Measurements from ENCODE around the gene LHFPL2. TPM values are rescaled to one million over a fixed set of nuclear protein-coding genes. Genes with fewer than 3 reads are reported as not detected.

LHFPL2 gene
- total and polyA plus RNA-seq, 2 donors (not counting 1 experiment from before 2014, with no cell fraction given): 3.8 to 35.5 TPM

GRCh38 chr5:78631931-78632330, 16.6 kb downstream of the LHFPL2 start:
- H3K27me3 Mint-ChIP-seq: no peaks in the 10 kb centered on the region
- ATAC-seq (ENCODE audit: low read depth) (no peak), DNase-seq (no peak)
- H3K27ac Mint-ChIP-seq: no peak overlapping the region
- ChIA-PET CTCF (interaction anchor here (2.0 kb wide), 1 partner anchor 333 kb away, joined by 5 read pairs; no protein-coding TSS in a partner anchor), POLR2A (no interaction called here)
- no peak overlapping the region for H2AFZ ChIP-seq (ENCODE audit: insufficient read depth, low read depth, low read length, poor library complexity, severe bottlenecking)
- H3K9me3 Mint-ChIP-seq (ENCODE audit: insufficient read depth): no peaks in the 10 kb centered on the region
- H3K27ac ChIP-seq (ENCODE audit: low read length in 2 of 2): no peak overlapping the region
- no peaks in the 10 kb centered on the region for H4K20me1 ChIP-seq (ENCODE audit: control insufficient read depth, insufficient read depth, low read length, poor library complexity, severe bottlenecking)
- peaks cover 43% of the 10 kb centered on the region for H3K4me1 Mint-ChIP-seq
- H3K4me3 ChIP-seq (ENCODE audit: control extremely low read depth in 1 of 5, extremely low read depth in 1 of 5, insufficient read depth in 1 of 5, low read depth in 2 of 5, low read length in 4 of 5): no peak overlapping the region
- H3K36me3 ChIP-seq (replicated peaks in 1 of 2; ENCODE audit: control extremely low read depth in 1 of 2, control insufficient read depth in 1 of 2, extremely low read depth in 1 of 2, insufficient read depth in 2 of 2, low read length in 1 of 2): peaks cover 0 to 10% of the 10 kb centered on the region in 2 experiments
- H3K4me1 ChIP-seq (ENCODE audit: control insufficient read depth in 2 of 2, insufficient read depth in 2 of 2, low read length in 2 of 2): peaks cover 37 to 46% of the 10 kb centered on the region in 2 donors
- peaks cover 22% of the 10 kb centered on the region for H3K79me2 ChIP-seq (ENCODE audit: control insufficient read depth, insufficient read depth, low read length)
- WGBS (ENCODE audit: insufficient coverage): 80% methylated on average over 1 of the region's 2 CpGs
- no peak overlapping the region for H3K9ac ChIP-seq (ENCODE audit: low read length)
- intact Hi-C loops (cut with micrococcal nuclease): no loop called here
- no peak for TF ChIP-seq EZH2 (IDR thresholded peaks at IDR 0.05; ENCODE audit: borderline replicate concordance, insufficient read depth, low read depth, low read length, poor library complexity, severe bottlenecking)
- TF ChIP-seq, protein P1, sequence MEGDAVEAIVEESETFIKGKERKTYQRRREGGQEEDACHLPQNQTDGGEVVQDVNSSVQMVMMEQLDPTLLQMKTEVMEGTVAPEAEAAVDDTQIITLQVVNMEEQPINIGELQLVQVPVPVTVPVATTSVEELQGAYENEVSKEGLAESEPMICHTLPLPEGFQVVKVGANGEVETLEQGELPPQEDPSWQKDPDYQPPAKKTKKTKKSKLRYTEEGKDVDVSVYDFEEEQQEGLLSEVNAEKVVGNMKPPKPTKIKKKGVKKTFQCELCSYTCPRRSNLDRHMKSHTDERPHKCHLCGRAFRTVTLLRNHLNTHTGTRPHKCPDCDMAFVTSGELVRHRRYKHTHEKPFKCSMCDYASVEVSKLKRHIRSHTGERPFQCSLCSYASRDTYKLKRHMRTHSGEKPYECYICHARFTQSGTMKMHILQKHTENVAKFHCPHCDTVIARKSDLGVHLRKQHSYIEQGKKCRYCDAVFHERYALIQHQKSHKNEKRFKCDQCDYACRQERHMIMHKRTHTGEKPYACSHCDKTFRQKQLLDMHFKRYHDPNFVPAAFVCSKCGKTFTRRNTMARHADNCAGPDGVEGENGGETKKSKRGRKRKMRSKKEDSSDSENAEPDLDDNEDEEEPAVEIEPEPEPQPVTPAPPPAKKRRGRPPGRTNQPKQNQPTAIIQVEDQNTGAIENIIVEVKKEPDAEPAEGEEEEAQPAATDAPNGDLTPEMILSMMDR (IDR thresholded peaks at IDR 0.05): no peak
- no peaks in the 10 kb centered on the region for H3K27me3 ChIP-seq (replicated peaks in 1 of 4; ENCODE audit: control extremely low read depth in 1 of 4, control insufficient read depth in 3 of 4, insufficient read depth in 4 of 4, low read length in 3 of 4)
- no peak overlapping the region for H3K4me3 Mint-ChIP-seq
- no peak overlapping the region for H3K4me2 ChIP-seq (replicated peaks; ENCODE audit: low read depth, low read length, poor library complexity, severe bottlenecking)
- H3K9me3 ChIP-seq (ENCODE audit: control extremely low read depth in 1 of 3, control insufficient read depth in 2 of 3, insufficient read depth in 1 of 3, low read length in 2 of 3): no peaks in the 10 kb centered on the region

DNA sequence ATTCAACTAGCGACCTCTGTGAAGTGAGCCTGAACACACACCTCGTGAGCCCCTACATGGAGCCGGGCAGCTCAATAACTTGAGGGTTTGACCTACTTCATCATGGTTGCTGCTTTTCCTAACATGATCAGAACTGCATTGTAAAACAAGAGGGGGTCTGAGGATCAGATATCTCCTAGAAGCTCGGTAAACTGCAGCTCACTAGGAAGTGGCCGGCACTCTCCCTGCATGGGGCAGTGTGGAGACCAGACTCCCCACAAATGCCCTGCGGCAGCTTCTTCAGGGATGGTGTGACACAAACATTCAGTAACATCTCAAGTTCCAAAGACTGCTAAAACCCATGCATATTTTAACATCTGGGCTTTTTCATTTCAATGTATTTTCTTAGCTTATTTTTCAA, 18.5 kb downstream of the LHFPL2 start:
- no peaks in the 10 kb centered on the region for H3K27me3 ChIP-seq (replicated peaks in 1 of 4; ENCODE audit: control extremely low read depth in 1 of 4, control insufficient read depth in 3 of 4, insufficient read depth in 4 of 4, low read length in 3 of 4)
- no peak overlapping the region for H2AFZ ChIP-seq (ENCODE audit: insufficient read depth, low read depth, low read length, poor library complexity, severe bottlenecking)
- 100% methylated on average over 6 of the region's 6 CpGs for WGBS (ENCODE audit: insufficient coverage)
- H3K4me1 Mint-ChIP-seq: peaks cover 40% of the 10 kb centered on the region
- H3K36me3 ChIP-seq (replicated peaks in 1 of 2; ENCODE audit: control extremely low read depth in 1 of 2, control insufficient read depth in 1 of 2, extremely low read depth in 1 of 2, insufficient read depth in 2 of 2, low read length in 1 of 2): peaks cover 0 to 12% of the 10 kb centered on the region in 2 experiments
- no peaks in the 10 kb centered on the region for H3K9me3 Mint-ChIP-seq (ENCODE audit: insufficient read depth)
- H3K27ac ChIP-seq (ENCODE audit: low read length in 2 of 2): no peak overlapping the region
- intact Hi-C loops (cut with micrococcal nuclease): no loop called here
- ChIA-PET CTCF (interaction anchor here (0.7 to 1.3 kb wide), 3 partner anchors 9 to 71 kb away, joined by 3 read pairs; no protein-coding TSS in a partner anchor), POLR2A (interaction anchor here (0.6 kb wide), 1 partner anchor 11 kb away, joined by 3 read pairs; no protein-coding TSS in a partner anchor)
- peaks cover 37 to 46% of the 10 kb centered on the region in 2 donors for H3K4me1 ChIP-seq (ENCODE audit: control insufficient read depth in 2 of 2, insufficient read depth in 2 of 2, low read length in 2 of 2)
- DNase-seq: no peak
- H3K79me2 ChIP-seq (ENCODE audit: control insufficient read depth, insufficient read depth, low read length): peaks cover 6% of the 10 kb centered on the region
- no peak overlapping the region for H3K4me3 ChIP-seq (ENCODE audit: control extremely low read depth in 1 of 5, extremely low read depth in 1 of 5, insufficient read depth in 1 of 5, low read depth in 2 of 5, low read length in 4 of 5)
- H3K9me3 ChIP-seq (ENCODE audit: control extremely low read depth in 1 of 3, control insufficient read depth in 2 of 3, insufficient read depth in 1 of 3, low read length in 2 of 3): no peaks in the 10 kb centered on the region
- H3K27ac Mint-ChIP-seq: no peak overlapping the region
- H3K4me2 ChIP-seq (replicated peaks; ENCODE audit: low read depth, low read length, poor library complexity, severe bottlenecking): no peak overlapping the region
- H4K20me1 ChIP-seq (ENCODE audit: control insufficient read depth, insufficient read depth, low read length, poor library complexity, severe bottlenecking): no peaks in the 10 kb centered on the region
- no peak overlapping the region for H3K9ac ChIP-seq (ENCODE audit: low read length)
- no peak for TF ChIP-seq EZH2 (IDR thresholded peaks at IDR 0.05; ENCODE audit: borderline replicate concordance, insufficient read depth, low read depth, low read length, poor library complexity, severe bottlenecking)
- TF ChIP-seq, protein P1 (IDR thresholded peaks at IDR 0.05): no peak
- ATAC-seq (ENCODE audit: low read depth): no peak
- no peaks in the 10 kb centered on the region for H3K27me3 Mint-ChIP-seq
- no peak overlapping the region for H3K4me3 Mint-ChIP-seq
